Activated effector memory CD4-positive, alpha-beta T cell treated with Interleukin-2 at 50 U/mL for 16 hours (primary cell): ENCODE data around the gene MCTP2.

Experiments
- DNase-seq: peaks from one replicate; pipeline ENCODE4 v3.0.0-alpha.2; 2020

The MCTP2 gene

GRCh38 chr15:94265982-94266381 lies 34.6 kb downstream of the MCTP2 start:
- no peak for DNase-seq

- no peak for DNase-seq
Measured at GRCh38 chr15:94266789-94267188, 35.4 kb downstream of the MCTP2 start.

GRCh38 chr15:94269954-94270353 lies 38.6 kb downstream of the MCTP2 start:
- no peak for DNase-seq

- DNase-seq: no peak
Measured at GRCh38 chr15:94270570-94270969, 39.2 kb downstream of the MCTP2 start.

GRCh38 chr15:94272251-94272898 lies 41.0 kb downstream of the MCTP2 start:
- no peak for DNase-seq

GRCh38 chr15:94273826-94274225 lies 42.5 kb downstream of the MCTP2 start:
- DNase-seq: no peak

GRCh38 chr15:94274745-94275144 lies 43.4 kb downstream of the MCTP2 start:
- DNase-seq: no peak

- no peak for DNase-seq
Measured at GRCh38 chr15:94277485-94277884, 46.1 kb downstream of the MCTP2 start.

GRCh38 chr15:94279736-94280135 lies 48.4 kb downstream of the MCTP2 start:
- DNase-seq: no peak

- no peak for DNase-seq
Measured at GRCh38 chr15:94280301-94280700, 48.9 kb downstream of the MCTP2 start.

- DNase-seq: no peak
Measured at GRCh38 chr15:94282269-94283250, 51.2 kb downstream of the MCTP2 start.

GRCh38 chr15:94286583-94286982 lies 55.2 kb downstream of the MCTP2 start:
- DNase-seq: no peak

GRCh38 chr15:94287794-94288246 lies 56.5 kb downstream of the MCTP2 start:
- no peak for DNase-seq

- no peak for DNase-seq
Measured at GRCh38 chr15:94290730-94291129, 59.4 kb downstream of the MCTP2 start.

GRCh38 chr15:94293411-94294402 lies 62.3 kb downstream of the MCTP2 start:
- DNase-seq: no peak

GRCh38 chr15:94294556-94294955 lies 63.2 kb downstream of the MCTP2 start:
- DNase-seq: no peak

GRCh38 chr15:94295275-94295674 lies 63.9 kb downstream of the MCTP2 start:
- DNase-seq: no peak

GRCh38 chr15:94296717-94297116 lies 65.4 kb downstream of the MCTP2 start:
- no peak for DNase-seq

GRCh38 chr15:94297558-94297957 lies 66.2 kb downstream of the MCTP2 start:
- DNase-seq: no peak

GRCh38 chr15:94298364-94298763 lies 67.0 kb downstream of the MCTP2 start:
- DNase-seq: no peak

GRCh38 chr15:94300612-94301011 lies 69.3 kb downstream of the MCTP2 start:
- DNase-seq: no peak

GRCh38 chr15:94305133-94305532 lies 73.8 kb downstream of the MCTP2 start:
- DNase-seq: no peak
